GM21528 (cell line): ENCODE data around the gene SPINT3.
"Not testable (repeated sequence)": the region's sequence is repeated elsewhere in the genome, so short reads cannot be mapped to it uniquely, and the experiment has no call there.

Experiments used
- ATAC-seq: cut with Tn5 transposase; IDR thresholded peaks from one replicate; pipeline ENCODE4 v1.9.1; 2021; ENCODE audit warnings: mild to moderate bottlenecking, moderate library complexity; ENCODE audit not compliant: unreplicated experiment, low FRiP score

Gene SPINT3

GRCh38 chr20:45503403-45503802 lies 12.0 kb downstream of the SPINT3 start:
- no peak for ATAC-seq

GRCh38 chr20:45502561-45502960 lies 12.9 kb downstream of the SPINT3 start:
- no peak for ATAC-seq

GRCh38 chr20:45501600-45501999 lies 13.8 kb downstream of the SPINT3 start:
- ATAC-seq: no peak

DNA sequence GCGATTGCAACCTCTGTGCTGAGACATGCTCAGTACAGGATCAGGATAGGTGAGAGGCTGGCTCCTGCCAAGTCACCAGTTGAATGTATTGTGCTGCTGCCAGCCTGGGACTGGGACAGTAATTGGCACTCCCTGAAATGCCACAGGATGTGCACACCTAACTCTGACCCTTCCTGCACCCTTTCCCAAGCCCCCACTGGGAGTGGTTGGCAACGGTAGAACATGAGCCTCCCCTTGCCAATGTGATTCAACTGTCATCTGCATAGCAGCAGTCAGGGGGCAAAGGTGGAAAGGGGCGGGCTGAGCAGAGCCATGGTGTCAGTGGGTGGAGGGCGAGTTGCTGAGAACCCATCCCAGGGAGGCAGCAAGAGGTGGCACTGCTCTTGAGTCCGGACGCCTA lies 15.4 kb downstream of the SPINT3 start:
- no peak for ATAC-seq

GRCh38 chr20:45497971-45498494 lies 17.4 kb downstream of the SPINT3 start:
- ATAC-seq: no peak

- ATAC-seq: no peak
Measured at GRCh38 chr20:45496166-45496565, 19.3 kb downstream of the SPINT3 start.

GRCh38 chr20:45495501-45495941 lies 19.9 kb downstream of the SPINT3 start:
- no peak for ATAC-seq

- ATAC-seq: no peak
Measured at GRCh38 chr20:45489083-45489531, 26.3 kb downstream of the SPINT3 start.

- ATAC-seq: no peak
Measured at GRCh38 chr20:45487231-45487635, 28.2 kb downstream of the SPINT3 start.

DNA sequence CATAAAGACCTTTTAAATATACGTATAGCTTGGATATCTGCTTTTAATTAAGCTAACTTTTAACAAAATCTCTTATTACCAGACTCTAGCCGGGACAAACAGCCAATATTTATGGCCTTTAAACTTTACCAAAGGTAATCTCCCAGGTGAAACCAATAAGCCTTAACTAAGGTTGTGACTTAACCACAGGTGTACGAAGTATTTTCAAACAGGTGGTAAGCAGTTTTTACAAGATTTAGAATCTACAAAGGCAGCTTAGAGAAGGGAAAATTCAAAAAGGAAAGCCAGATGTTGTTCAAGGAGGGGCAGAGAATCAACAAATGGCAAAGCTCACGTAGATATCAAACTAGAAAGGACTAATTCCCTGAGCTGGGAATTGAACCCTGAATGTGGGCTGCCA lies 30.0 kb downstream of the SPINT3 start:
- ATAC-seq: no peak

- no peak for ATAC-seq
Measured at GRCh38 chr20:45484676-45485075, 30.7 kb downstream of the SPINT3 start.

GRCh38 chr20:45479822-45480221 lies 35.6 kb downstream of the SPINT3 start:
- ATAC-seq: no peak

DNA sequence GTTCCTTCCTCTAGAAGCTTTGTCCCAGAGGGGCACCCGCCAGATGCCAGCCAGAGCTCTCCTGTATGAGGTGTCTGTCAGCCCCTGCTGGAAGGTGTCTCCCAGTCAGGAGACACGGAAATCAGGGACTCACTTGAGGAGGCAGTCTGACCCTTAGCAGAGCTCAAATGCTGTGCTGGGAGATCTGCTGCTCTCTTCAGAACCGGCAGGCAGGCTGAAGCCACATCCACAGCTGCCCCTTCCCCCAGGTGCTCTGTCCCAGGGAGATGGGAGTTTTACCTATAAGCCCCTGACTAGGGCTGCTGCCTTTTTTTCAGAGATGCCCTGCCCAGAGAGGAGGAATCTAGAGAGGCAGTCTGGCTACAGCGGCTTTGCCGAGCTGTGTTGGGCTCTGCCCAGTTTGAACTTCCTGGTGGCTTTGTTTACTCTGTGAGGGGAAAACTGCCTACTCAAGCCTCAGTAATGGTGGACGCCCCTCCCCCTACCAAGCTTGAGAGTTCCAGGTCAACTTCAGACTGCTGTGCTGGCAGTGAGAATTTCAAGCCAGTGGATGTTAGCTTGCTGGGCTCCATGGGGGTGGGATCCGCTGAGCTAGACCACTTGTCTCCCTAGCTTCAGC lies 37.8 kb downstream of the SPINT3 start:
- ATAC-seq: not testable (repeated sequence)

GRCh38 chr20:45472286-45472685 lies 43.1 kb downstream of the SPINT3 start:
- ATAC-seq: not testable (repeated sequence)

DNA sequence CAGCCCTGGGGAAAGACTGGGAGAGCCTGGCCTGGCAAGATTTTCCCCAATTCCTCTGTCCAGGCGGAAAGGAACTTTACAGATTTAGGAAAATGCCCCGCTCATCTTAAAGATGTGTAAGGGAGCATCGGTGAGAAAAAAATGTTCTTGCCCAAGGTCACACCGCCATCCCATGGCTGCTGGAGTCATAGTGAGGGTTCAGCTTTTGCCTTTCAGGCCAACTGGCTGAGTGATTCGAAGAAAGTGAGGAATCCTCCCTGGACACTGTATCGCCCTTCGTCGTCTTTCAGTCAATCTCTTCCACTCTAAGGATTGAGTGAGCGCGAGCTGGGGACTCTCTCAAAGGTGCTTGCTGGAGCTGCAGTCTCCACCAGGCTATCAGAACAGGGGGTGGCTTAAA lies 44.5 kb downstream of the SPINT3 start:
- no peak for ATAC-seq

DNA sequence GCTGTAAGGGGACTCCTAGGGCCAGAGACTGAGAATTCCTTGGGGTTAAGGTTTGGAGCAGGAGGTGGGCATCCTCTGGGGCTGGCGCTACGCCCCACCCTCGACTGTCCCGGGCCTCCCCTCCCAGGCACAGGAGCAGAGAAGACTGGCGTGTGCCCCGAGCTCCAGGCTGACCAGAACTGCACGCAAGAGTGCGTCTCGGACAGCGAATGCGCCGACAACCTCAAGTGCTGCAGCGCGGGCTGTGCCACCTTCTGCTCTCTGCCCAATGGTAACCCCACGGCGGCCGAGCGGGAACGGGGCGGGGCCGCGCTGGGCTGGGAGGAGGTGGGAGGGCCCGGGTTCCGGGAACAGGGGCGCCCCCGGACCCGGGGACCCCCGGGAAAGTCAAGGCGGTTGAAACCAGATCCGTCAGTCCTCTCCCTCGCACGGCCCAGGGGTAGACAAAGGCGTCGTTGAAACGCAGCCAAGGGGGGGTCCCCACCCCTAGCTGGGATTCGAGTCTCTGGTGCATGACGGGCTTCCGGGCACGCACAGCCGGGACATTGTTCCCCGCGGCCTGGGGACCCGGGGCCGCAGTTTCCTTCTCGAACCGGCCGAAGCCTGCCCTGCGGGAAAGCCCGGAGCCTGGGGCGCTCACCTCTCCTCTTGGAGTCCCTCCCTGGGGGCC lies 45.0 kb downstream of the SPINT3 start:
- ATAC-seq: no peak

- ATAC-seq: no peak
Measured at GRCh38 chr20:45469336-45470261, 45.8 kb downstream of the SPINT3 start, which contains the start of gene WFDC2. Gene WFDC2, plus strand, starts transcription at chr20:45469753. Its CDS starts 29 bp downstream, at chr20:45469782.

- no peak for ATAC-seq
Measured at GRCh38 chr20:45467861-45468260, 47.6 kb downstream of the SPINT3 start.

DNA sequence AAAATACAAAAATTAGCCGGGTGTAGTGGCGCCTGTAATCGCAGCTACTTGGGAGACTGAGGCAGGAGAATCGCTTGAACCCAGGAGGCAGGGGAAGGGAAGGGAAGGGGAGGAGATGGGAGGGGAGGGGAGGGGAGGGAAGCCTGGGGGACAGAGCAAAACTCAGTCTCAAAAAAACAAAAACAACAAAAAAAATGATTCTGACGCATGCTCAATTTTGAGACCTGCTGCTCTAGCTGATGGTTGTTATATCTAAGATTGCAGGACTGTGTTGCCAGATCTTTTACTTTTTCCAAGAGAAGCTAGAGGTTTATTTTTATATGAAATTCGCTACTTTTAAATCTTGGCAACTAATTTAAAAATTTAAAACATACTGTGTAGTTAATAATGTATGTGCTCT lies 48.2 kb downstream of the SPINT3 start:
- ATAC-seq: no peak

DNA sequence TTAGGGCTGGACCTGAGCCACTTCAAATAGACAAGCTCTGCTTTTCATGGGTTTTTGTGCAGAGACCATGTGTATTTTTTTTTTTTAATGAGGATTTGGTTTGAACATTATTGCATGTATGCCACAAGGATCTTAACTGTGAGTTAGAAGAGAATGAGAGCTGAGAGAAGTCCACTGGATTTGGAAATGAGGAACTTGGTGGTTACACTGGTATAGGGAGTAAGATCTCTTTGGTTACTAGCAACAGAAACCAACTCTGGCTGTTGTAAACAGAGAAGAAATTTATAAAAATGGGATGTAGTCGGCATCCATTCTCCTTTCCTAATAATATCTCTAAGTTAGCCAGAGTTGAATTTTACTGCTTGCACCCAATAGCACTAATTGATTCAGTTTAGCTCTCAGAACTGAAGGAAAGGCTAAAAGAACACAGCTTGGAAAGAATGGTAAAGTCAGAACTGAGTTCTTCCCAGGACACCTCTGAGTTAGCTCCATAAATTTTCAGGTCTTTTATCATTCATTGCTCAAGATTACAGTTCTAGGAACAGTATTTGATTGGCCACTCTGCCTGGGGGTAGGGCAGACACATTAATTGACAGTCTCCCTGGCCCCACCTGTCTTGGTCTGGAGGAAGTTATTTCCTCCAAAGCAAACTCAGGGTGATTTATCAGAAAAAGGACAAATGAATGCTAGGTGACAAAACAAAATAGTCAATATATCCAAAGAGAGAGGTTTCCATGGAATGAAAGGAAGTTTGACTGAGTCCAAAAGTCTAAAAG lies 49.7 kb downstream of the SPINT3 start:
- no peak for ATAC-seq
